NCI-H345 treated with DMSO at 0.1 percent for 48 hours (cell line): ENCODE measurements around the gene APOC4.
"Not testable (repeated sequence)": the region's sequence is repeated elsewhere in the genome, so short reads cannot be mapped to it uniquely, and the experiment has no call there.

ENCODE experiments used
- DNase-seq: peaks from one replicate; lab custom pipeline; 2025; ENCODE audit not compliant: unreplicated experiment; lab: John Stamatoyannopoulos, UW

The APOC4 gene

GRCh38 chr19:44914433-44915206, 27.4 kb upstream of the APOC4 start, which contains the start of gene APOC1:
Gene APOC1 (plus strand): TSS chr19:44914608. CDS start chr19:44914892, 284 bp downstream.
- DNase-seq: peak; percentile 59

DNA sequence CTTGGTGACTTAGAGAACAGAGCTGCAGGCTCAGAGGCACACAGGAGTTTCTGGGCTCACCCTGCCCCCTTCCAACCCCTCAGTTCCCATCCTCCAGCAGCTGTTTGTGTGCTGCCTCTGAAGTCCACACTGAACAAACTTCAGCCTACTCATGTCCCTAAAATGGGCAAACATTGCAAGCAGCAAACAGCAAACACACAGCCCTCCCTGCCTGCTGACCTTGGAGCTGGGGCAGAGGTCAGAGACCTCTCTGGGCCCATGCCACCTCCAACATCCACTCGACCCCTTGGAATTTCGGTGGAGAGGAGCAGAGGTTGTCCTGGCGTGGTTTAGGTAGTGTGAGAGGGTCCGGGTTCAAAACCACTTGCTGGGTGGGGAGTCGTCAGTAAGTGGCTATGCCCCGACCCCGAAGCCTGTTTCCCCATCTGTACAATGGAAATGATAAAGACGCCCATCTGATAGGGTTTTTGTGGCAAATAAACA, 17.8 kb upstream of the APOC4 start:
- DNase-seq: no peak

DNA sequence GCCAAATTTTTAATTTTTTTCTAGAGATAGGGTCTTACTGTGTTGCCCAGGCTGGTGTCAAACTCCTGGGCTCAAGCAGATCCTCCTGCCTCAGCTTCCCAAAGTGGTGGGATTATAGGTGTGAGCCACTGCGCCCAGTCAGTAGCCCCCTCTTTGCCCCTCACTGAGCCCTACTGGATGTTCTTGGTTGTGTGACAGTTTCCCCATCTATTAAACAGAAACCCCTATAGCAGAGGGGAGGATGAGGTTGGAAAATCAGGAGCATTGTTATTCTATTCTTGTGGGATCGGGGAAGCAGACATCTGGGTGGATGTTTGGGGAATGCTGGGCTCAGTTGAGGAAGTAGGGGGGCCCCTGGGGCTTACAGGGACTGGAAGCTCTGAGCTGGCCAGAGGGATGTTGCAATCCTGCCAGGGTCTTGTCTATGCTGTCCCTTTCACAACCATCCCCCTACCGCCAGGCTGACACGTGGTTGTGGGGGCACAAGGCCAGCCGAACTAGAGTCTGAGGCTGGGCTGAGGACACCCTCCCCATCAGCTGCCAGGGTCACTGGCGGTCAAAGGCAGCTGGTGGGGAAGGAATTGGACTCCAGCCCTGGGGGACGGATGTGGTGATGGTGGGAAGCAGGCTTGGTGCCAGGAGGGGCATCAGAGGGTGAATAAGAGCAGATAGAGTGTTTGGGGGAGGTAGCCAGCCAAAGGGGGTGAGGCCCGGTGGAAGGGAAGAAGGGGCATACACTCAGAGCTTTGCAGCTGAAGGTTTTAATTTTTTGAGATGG, 16.7 kb upstream of the APOC4 start:
- no peak for DNase-seq

- DNase-seq: not testable (repeated sequence)
Measured at GRCh38 chr19:44926245-44927077, 15.6 kb upstream of the APOC4 start.

GRCh38 chr19:44927746-44928145, 14.3 kb upstream of the APOC4 start:
- DNase-seq: no peak

GRCh38 chr19:44930088-44930487, 11.9 kb upstream of the APOC4 start:
- DNase-seq: no peak

- no peak for DNase-seq
Measured at GRCh38 chr19:44931541-44931940, 10.5 kb upstream of the APOC4 start.

DNA sequence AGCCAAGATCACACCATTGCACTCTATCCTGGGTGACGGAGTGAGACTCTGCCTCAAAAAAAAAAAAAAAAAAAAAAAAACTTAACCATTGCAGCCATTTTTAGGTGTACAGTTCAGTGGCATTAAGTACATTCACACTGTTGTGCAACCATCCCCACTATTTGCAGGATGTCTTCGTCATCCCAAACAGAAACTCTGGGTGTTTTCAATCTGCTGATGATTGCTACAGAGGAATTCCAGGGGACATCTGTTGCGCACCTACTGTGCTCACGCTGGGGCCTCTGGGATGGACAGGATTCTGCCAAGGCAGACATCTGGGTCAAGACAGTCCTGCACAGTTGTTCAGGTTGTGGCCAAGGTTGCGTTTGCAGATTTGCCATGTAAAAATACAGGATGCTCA, 2.4 kb upstream of the APOC4 start:
- no peak for DNase-seq

GRCh38 chr19:44943801-44944249, 1.8 kb downstream of the APOC4 start:
- no peak for DNase-seq

DNA sequence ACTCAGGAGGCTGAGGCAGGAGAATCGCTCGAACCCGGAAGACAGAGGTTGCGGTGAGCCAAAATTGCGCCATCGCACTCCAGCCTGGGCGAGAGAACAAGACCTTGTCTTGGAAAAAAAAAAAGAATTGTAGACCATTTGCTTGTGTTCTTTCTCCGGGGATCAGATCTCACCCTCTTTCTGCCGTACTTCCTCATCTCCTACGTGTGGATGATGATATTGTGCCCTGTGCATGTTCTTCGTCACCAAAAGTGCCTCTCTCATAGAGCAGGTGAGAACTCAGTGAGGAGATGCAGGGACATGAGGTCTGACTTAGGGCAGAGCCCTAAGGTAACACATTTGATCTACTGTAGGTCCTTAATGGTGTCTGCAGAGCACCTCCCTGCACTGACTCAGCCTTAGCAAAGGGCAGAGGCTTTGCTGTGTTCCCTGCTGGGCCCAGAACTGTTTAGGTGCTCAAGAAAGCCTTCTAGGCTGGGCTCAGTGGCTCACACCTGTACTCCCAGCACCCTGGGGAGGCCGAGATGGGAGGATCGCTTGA, 5.1 kb downstream of the APOC4 start:
- no peak for DNase-seq

- no peak for DNase-seq
Measured at GRCh38 chr19:44948237-44948636, 6.2 kb downstream of the APOC4 start.

- DNase-seq: no peak
Measured at GRCh38 chr19:44948763-44949374, 6.8 kb downstream of the APOC4 start.

GRCh38 chr19:44949550-44949949, 7.5 kb downstream of the APOC4 start:
- DNase-seq: no peak

DNA sequence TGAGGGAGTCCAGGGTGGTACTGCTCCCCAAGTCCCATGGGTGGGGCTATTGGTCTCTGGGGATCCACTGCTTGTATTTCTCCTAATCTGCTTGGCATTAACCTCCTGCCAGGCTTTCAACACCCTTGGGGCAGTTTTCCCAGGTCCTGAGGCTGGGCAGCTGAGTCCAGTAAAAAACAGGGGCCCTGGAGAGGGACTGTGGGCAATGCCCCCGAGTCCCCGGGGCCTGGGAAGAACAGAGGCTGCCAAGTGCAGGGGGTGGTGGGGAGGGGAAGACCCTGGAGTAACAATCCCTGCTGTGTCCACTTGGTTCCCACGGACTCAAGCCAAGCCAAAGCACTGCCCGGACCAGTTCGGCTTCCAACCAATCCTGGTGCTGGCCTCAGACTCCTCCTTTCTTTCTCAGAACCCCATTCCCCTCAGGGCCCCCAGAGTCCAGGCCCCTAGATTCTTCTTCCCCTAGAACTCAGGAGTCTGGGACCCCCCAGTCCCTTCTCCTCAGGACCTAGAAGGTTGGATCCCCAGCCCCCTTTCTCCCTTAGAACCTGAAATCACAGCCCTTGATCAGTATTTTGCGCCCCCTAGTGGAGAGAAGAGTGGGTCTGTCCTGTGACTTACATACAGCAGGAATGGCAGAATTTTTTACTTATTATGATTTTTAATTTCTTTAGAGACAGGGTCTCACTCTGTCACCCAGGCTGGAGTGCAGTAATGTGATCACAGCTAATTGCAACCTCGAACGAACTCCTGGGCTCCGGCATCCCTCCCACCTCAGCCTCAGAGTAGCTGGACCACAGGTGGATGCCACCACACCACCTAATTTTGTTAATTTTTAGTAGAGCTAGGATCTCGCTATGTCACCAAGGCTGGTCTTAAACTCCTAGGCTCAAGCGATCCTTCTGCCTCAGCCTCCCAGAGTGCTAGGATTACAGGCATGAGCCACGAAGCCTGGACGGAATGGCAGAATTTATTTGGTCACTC, 9.4 kb downstream of the APOC4 start:
- peak; percentile 5 for DNase-seq

GRCh38 chr19:44954278-44954648, 12.2 kb downstream of the APOC4 start:
- DNase-seq: no peak

GRCh38 chr19:44954649-44955504, 12.8 kb downstream of the APOC4 start, which contains the start of gene CLPTM1:
Gene CLPTM1 (plus strand): TSS chr19:44955380. CDS start chr19:44955396, 16 bp downstream.
- peak; percentile 83 for DNase-seq

GRCh38 chr19:44955505-44956439, 13.7 kb downstream of the APOC4 start:
- DNase-seq: no peak
